ENCODE data around the gene YARS2. TPM values are rescaled to one million over a fixed set of nuclear protein-coding genes. Genes with fewer than 3 reads are reported as not detected.

The YARS2 gene
- total RNA-seq, 2 donors from 2014 or later, result 34.1 to 72.7 TPM

GRCh38 chr12:32697445-32697844, 58.3 kb downstream of the YARS2 start:
- DNase-seq, result no peak
- no peaks in the 10 kb centered on the region for H3K27me3 ChIP-seq (ENCODE audit: control insufficient read depth, insufficient read depth, low read length, poor library complexity, severe bottlenecking)
- Mint-ChIP-seq H3K27ac (no peak overlapping the region), H3K36me3 (ENCODE audit: low read depth) (peaks cover 44% of the 10 kb centered on the region), H3K4me3 (no peak overlapping the region), H3K4me1 (peaks cover 11% of the 10 kb centered on the region), H3K9me3 (peaks cover 19% of the 10 kb centered on the region), H3K27me3 (ENCODE audit: insufficient read depth) (no peaks in the 10 kb centered on the region)
- peaks cover 17% of the 10 kb centered on the region for H3K9me3 ChIP-seq (ENCODE audit: control insufficient read depth, low read length)
- 75% methylated on average over 1 of the region's 1 CpG; no CpG with 5 or more reads in 1 of the 2 experiments for WGBS, 2 experiments (ENCODE audit: insufficient coverage in 1 of 2, insufficient read length in 1 of 2)
- H3K9ac ChIP-seq (ENCODE audit: extremely low read depth, low read length, poor library complexity, severe bottlenecking), result no peak overlapping the region
- no peak overlapping the region for H3K4me3 ChIP-seq (ENCODE audit: low read length)
- TF ChIP-seq CTCF (conservative IDR thresholded peaks at IDR 0.05), result no peak
- H3K27ac ChIP-seq (ENCODE audit: low read depth, low read length), result no peak overlapping the region
- peaks cover 4% of the 10 kb centered on the region for H3K4me1 ChIP-seq (ENCODE audit: control insufficient read depth, insufficient read depth, low read length)
- H3K36me3 ChIP-seq (ENCODE audit: control insufficient read depth, insufficient read depth, low read length), result peaks cover 9% of the 10 kb centered on the region

Other genes with a start within 250 kb of the YARS2 start
- 100 to 1,000 TPM; 100 to 156 TPM for gene DNM1L, start 76.6 kb downstream of the YARS2 start, total RNA-seq
- gene PKP2, start 140.9 kb upstream of the YARS2 start, total RNA-seq, result 100 to 1,000 TPM in 1 of 2 donors, 10 to 100 TPM in 1; 62.5 to 124 TPM